Measurements from ENCODE around the gene TTC6.

DNA sequence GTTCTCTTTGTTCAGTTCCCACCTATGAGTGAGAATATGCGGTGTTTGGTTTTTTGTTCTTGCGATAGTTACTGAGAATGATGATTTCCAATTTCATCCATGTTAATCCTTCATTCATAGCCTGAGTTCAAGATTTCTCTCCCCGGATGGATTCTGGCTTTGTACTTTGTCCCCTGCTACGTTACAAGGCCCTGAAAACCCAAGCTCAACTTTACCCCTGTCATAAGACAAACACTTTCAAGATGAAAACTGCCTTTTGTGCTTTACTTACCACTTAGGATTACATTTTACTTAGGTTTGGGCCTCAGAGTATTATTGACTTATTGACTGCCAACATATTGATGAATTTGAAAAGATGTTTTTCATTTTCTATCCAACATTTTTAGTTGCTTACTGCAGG is 36.7 kb upstream of the TTC6 start:
- TF ChIP-seq POLR2AphosphoS5 (IDR thresholded peaks at IDR 0.05; ENCODE audit: low read depth): no peak
- TF ChIP-seq, protein P1, sequence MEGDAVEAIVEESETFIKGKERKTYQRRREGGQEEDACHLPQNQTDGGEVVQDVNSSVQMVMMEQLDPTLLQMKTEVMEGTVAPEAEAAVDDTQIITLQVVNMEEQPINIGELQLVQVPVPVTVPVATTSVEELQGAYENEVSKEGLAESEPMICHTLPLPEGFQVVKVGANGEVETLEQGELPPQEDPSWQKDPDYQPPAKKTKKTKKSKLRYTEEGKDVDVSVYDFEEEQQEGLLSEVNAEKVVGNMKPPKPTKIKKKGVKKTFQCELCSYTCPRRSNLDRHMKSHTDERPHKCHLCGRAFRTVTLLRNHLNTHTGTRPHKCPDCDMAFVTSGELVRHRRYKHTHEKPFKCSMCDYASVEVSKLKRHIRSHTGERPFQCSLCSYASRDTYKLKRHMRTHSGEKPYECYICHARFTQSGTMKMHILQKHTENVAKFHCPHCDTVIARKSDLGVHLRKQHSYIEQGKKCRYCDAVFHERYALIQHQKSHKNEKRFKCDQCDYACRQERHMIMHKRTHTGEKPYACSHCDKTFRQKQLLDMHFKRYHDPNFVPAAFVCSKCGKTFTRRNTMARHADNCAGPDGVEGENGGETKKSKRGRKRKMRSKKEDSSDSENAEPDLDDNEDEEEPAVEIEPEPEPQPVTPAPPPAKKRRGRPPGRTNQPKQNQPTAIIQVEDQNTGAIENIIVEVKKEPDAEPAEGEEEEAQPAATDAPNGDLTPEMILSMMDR (IDR thresholded peaks at IDR 0.05; ENCODE audit: insufficient read depth, low read length): no peak
- TF ChIP-seq GABPA (IDR thresholded peaks at IDR 0.05; ENCODE audit: low read depth): no peak
- TF ChIP-seq, protein P2, sequence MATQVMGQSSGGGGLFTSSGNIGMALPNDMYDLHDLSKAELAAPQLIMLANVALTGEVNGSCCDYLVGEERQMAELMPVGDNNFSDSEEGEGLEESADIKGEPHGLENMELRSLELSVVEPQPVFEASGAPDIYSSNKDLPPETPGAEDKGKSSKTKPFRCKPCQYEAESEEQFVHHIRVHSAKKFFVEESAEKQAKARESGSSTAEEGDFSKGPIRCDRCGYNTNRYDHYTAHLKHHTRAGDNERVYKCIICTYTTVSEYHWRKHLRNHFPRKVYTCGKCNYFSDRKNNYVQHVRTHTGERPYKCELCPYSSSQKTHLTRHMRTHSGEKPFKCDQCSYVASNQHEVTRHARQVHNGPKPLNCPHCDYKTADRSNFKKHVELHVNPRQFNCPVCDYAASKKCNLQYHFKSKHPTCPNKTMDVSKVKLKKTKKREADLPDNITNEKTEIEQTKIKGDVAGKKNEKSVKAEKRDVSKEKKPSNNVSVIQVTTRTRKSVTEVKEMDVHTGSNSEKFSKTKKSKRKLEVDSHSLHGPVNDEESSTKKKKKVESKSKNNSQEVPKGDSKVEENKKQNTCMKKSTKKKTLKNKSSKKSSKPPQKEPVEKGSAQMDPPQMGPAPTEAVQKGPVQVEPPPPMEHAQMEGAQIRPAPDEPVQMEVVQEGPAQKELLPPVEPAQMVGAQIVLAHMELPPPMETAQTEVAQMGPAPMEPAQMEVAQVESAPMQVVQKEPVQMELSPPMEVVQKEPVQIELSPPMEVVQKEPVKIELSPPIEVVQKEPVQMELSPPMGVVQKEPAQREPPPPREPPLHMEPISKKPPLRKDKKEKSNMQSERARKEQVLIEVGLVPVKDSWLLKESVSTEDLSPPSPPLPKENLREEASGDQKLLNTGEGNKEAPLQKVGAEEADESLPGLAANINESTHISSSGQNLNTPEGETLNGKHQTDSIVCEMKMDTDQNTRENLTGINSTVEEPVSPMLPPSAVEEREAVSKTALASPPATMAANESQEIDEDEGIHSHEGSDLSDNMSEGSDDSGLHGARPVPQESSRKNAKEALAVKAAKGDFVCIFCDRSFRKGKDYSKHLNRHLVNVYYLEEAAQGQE (IDR thresholded peaks at IDR 0.05; ENCODE audit: insufficient replicate concordance, low read depth): no peak
